BLaER1 (cell line): ENCODE data around the gene NTHL1.

ENCODE experiments used
- H3K27ac ChIP-seq: shearing (Covaris generic); formaldehyde crosslinking; 2 replicates; pipeline ENCODE4 v1.8.1; 2022
- H3K27me3 ChIP-seq: shearing (Covaris generic); formaldehyde crosslinking; 2 replicates; pipeline ENCODE4 v1.8.1; 2022
- H3K36me3 ChIP-seq: shearing (Covaris generic); formaldehyde crosslinking; 2 replicates; pipeline ENCODE4 v1.8.1; 2022
- H3K4me1 ChIP-seq: shearing (Covaris generic); formaldehyde crosslinking; 2 replicates; pipeline ENCODE4 v1.8.1; 2022
- H3K4me2 ChIP-seq: shearing (Covaris generic); formaldehyde crosslinking; 2 replicates; pipeline ENCODE4 v1.8.1; 2022
- H3K4me3 ChIP-seq: shearing (Covaris generic); formaldehyde crosslinking; 2 replicates; pipeline ENCODE4 v1.8.1; 2022
- H3K9ac ChIP-seq: shearing (Covaris generic); formaldehyde crosslinking; 2 replicates; pipeline ENCODE4 v1.8.1; 2022
- H3K9me3 ChIP-seq: shearing (Covaris generic); formaldehyde crosslinking; 2 replicates; pipeline ENCODE4 v1.8.1; 2022
- H4K20me1 ChIP-seq: shearing (Covaris generic); formaldehyde crosslinking; 2 replicates; pipeline ENCODE4 v1.8.1; 2022
- Cebpa-rat ChIP-seq: shearing (Covaris generic); IDR thresholded peaks from 2 replicates; pipeline ENCODE4 v1.8.1; 2022

Gene NTHL1

GRCh38 chr16:2033057-2033908 is 14.4 kb downstream of the NTHL1 start:
- Histone ChIP-seq H3K27ac (peak overlapping the region; percentile 89), H3K4me3 (peak overlapping the region; percentile 65), H3K9ac (peak overlapping the region; percentile 78)

DNA sequence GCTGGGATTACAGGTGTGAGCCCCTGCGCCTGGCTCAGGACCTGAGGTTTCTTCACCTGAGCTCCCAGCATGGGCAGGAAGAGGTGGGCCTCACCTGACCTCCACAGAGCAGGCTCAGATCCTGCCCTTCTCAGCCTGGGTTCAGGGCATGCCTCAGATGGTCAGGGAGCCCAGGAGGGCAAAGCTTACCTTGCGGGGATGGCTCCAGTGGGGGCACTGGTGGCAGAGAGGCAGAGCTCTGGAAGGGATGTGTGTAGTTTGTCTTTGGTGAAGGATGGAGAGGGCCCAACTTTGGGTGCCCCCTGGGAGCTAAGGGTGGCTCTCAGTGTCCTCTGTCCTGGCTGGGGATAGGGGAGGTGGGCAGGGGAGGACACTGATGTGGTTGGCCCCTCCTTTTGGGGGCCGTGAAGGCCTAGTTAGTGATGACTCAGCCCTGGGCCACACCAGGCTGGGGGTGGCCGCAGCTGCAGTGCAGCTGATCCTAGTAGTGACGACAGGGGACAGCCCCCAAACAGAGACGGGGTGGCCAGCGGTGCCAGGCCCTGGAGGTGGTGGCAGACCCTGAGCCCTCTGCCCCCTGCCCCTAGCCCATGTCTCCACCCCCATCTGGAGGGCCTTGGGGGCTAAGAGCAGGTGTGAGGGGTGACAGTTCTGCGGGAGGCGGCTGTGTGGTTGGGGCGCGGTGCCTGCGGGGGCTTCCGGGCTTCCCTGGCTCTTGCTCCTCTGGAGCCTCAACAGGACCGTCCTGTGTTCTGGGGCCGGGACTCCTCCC is 15.2 kb downstream of the NTHL1 start:
- H3K9me3 ChIP-seq = no peaks in the 10 kb centered on the region
- peak overlapping the region; percentile 89 for H3K27ac ChIP-seq
- H3K27me3 ChIP-seq = peaks cover 15% of the 10 kb centered on the region
- H3K4me2 ChIP-seq = peak overlapping the region; percentile 98
- peaks cover 17% of the 10 kb centered on the region for H4K20me1 ChIP-seq
- no peak for TF ChIP-seq Cebpa-rat
- peaks cover 17% of the 10 kb centered on the region for H3K36me3 ChIP-seq
- H3K4me1 ChIP-seq = peaks cover 92% of the 10 kb centered on the region
- H3K4me3 ChIP-seq = peak overlapping the region; percentile 65
- H3K9ac ChIP-seq = peak overlapping the region; percentile 78

More at GRCh38 chr16:2033057-2033908, 14.4 kb downstream of the NTHL1 start:
- Histone ChIP-seq H4K20me1 (peaks cover 9% of the 10 kb centered on the region), H3K4me1 (peaks cover 92% of the 10 kb centered on the region), H3K36me3 (peaks cover 20% of the 10 kb centered on the region), H3K9me3 (no peaks in the 10 kb centered on the region), H3K4me2 (peak overlapping the region; percentile 98), H3K27me3 (peaks cover 7% of the 10 kb centered on the region)
- TF ChIP-seq Cebpa-rat = no peak

- H3K27ac ChIP-seq = peak overlapping the region; percentile 56
- peak overlapping the region; percentile 45; the same call in 1 of the 2 replicates for H3K9ac ChIP-seq
- H3K4me3 ChIP-seq = no peak overlapping the region
- H3K4me2 ChIP-seq = peak overlapping the region; percentile 98
- peaks cover 85% of the 10 kb centered on the region for H3K4me1 ChIP-seq
- peaks cover 18% of the 10 kb centered on the region for H4K20me1 ChIP-seq
- H3K9me3 ChIP-seq = no peaks in the 10 kb centered on the region
- peaks cover 7% of the 10 kb centered on the region for H3K36me3 ChIP-seq
- TF ChIP-seq Cebpa-rat = no peak
- peaks cover 28% of the 10 kb centered on the region for H3K27me3 ChIP-seq
Measured at GRCh38 chr16:2031081-2031577, 16.5 kb downstream of the NTHL1 start.

DNA sequence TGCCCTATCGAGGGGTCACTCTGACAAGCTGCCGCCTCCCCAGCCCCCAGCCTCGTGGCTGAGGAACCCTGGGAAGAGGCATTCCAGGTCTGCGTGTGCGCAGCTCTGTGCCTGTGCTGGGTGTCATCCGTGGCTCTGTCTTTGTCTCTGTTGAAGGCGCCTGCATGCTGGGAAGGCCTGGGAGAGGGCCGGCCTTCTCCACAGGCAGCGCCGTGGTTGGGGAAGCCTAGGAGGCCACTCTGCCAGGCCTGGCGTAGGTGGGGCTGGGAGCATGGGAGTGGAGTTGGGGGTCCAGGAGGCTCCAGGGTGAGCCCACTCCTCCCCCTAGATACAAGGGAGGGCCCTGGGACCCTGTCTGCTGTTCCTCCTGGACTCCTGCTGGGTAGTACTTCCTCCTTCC is 17.6 kb downstream of the NTHL1 start:
- peaks cover 39% of the 10 kb centered on the region for H3K27me3 ChIP-seq
- peak overlapping the region; percentile 98; the same call in 1 of the 2 replicates for H3K4me2 ChIP-seq
- H3K36me3 ChIP-seq = peaks cover 7% of the 10 kb centered on the region
- H3K9me3 ChIP-seq = no peaks in the 10 kb centered on the region
- no peak overlapping the region for H3K27ac ChIP-seq
- H3K4me3 ChIP-seq = no peak overlapping the region
- no peak overlapping the region for H3K9ac ChIP-seq
- TF ChIP-seq Cebpa-rat = no peak
- H4K20me1 ChIP-seq = peaks cover 18% of the 10 kb centered on the region
- H3K4me1 ChIP-seq = peaks cover 77% of the 10 kb centered on the region

GRCh38 chr16:2029350-2029749 is 18.3 kb downstream of the NTHL1 start:
- H3K4me2 ChIP-seq = no peak overlapping the region
- H3K27ac ChIP-seq = no peak overlapping the region
- TF ChIP-seq Cebpa-rat = no peak
- no peaks in the 10 kb centered on the region for H3K9me3 ChIP-seq
- peaks cover 71% of the 10 kb centered on the region for H3K4me1 ChIP-seq
- H3K27me3 ChIP-seq = peaks cover 42% of the 10 kb centered on the region
- H3K4me3 ChIP-seq = no peak overlapping the region
- H4K20me1 ChIP-seq = peaks cover 18% of the 10 kb centered on the region
- H3K36me3 ChIP-seq = peaks cover 7% of the 10 kb centered on the region
- H3K9ac ChIP-seq = no peak overlapping the region

GRCh38 chr16:2028620-2029220 is 18.9 kb downstream of the NTHL1 start:
- peaks cover 42% of the 10 kb centered on the region for H3K27me3 ChIP-seq
- peak overlapping the region; percentile 96 for H3K4me2 ChIP-seq
- TF ChIP-seq Cebpa-rat = no peak
- H4K20me1 ChIP-seq = peaks cover 18% of the 10 kb centered on the region
- peaks cover 71% of the 10 kb centered on the region for H3K4me1 ChIP-seq
- H3K9me3 ChIP-seq = no peaks in the 10 kb centered on the region
- H3K27ac ChIP-seq = no peak overlapping the region
- H3K4me3 ChIP-seq = no peak overlapping the region
- H3K9ac ChIP-seq = no peak overlapping the region
- peaks cover 7% of the 10 kb centered on the region for H3K36me3 ChIP-seq

DNA sequence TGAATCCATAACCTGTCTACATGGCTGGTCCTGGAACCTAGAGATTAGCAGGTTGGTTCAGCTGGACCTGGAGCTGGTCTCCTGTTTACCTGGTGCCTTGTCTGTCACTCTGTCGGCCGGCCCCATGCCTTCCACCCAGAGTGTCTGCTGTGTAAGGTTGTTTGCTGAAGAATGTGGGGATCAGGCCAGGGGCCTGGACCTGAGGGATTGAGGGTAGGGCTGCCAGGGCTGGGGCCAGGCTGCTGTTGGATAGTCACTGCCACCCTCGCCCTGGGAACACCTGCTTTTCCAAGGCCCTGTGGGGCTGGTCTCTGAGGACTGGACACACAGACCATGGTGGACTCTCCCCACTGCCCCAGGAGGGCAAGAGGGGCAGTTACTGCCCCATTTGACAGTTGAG is 19.5 kb downstream of the NTHL1 start:
- Histone ChIP-seq H3K4me2 (peak overlapping the region; percentile 96), H4K20me1 (peaks cover 18% of the 10 kb centered on the region), H3K27me3 (peaks cover 42% of the 10 kb centered on the region), H3K36me3 (peaks cover 7% of the 10 kb centered on the region), H3K4me1 (peaks cover 70% of the 10 kb centered on the region), H3K9me3 (no peaks in the 10 kb centered on the region), H3K4me3 (peak overlapping the region; percentile 74; the same call in 1 of the 2 replicates), H3K9ac (no peak overlapping the region), H3K27ac (no peak overlapping the region)
- TF ChIP-seq Cebpa-rat = no peak

GRCh38 chr16:2027024-2028010 is 20.3 kb downstream of the NTHL1 start:
- Histone ChIP-seq H3K36me3 (peaks cover 7% of the 10 kb centered on the region), H3K9me3 (no peaks in the 10 kb centered on the region), H3K27me3 (peaks cover 42% of the 10 kb centered on the region), H3K4me1 (peaks cover 69% of the 10 kb centered on the region), H3K4me2 (peak overlapping the region; percentile 96), H3K4me3 (peak overlapping the region; percentile 74), H3K9ac (peak overlapping the region; percentile 74), H3K27ac (peak overlapping the region; percentile 56), H4K20me1 (peaks cover 18% of the 10 kb centered on the region)
- no peak for TF ChIP-seq Cebpa-rat
